GM18861 (cell line): ENCODE results near the gene CROCC.
"Not testable (repeated sequence)": the region's sequence is repeated elsewhere in the genome, so short reads cannot be mapped to it uniquely, and the experiment has no call there.

ENCODE experiments used
- ATAC-seq: cut with Tn5 transposase; IDR thresholded peaks from one replicate; pipeline ENCODE4 v1.9.1; 2021; ENCODE audit not compliant: unreplicated experiment

The CROCC gene

GRCh38 chr1:16921391-16922185, at the start of gene CROCC:
CROCC (plus strand) TSS chr1:16921931; CDS start chr1:16922019, 88 bp downstream.
- no peak for ATAC-seq

DNA sequence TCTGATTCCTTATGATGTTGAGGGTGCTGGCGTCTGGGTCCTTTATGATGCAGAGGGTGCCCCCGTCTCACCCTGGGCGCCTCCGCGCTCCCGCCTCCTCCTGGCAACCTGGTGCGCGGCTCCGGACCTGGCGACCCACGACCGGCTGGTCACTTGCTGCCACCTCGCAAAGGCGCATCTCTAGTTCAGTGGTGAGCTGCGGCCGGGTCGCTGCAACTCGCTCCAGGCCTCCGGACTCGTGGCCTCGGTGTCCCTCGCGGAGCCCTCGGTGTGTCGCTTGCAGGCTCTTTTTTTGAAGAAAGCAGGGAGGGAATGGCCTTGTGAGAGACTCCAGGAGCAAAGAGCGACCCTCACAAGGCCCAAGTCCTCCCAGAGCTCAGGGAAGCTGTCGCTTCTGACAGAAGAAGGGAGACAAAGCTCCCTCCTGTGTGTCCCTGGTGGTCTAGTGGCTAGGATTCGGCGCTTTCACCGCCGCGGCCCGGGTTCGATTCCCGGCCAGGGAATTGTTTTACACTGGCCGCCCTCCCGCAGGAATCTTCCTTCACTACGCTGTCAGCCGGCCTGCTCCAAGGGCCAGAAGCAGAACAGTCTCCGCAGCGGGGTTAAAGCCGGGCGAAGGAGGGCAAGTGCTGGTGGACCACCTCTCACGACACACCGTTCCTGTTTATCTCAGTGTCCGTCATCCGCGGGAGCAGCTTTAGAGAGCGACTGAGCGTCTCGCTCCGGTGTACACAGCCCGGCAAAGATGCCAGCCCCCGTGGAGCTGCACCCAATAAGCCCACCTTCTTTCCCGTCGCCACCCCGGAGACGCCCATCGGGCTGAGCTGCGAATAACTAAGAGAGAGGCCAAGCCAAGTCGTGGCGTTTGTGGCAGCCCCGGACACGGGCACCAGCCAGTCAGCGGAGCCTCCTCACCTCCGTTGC, 49.3 kb upstream of the CROCC start:
- not testable (repeated sequence) for ATAC-seq

DNA sequence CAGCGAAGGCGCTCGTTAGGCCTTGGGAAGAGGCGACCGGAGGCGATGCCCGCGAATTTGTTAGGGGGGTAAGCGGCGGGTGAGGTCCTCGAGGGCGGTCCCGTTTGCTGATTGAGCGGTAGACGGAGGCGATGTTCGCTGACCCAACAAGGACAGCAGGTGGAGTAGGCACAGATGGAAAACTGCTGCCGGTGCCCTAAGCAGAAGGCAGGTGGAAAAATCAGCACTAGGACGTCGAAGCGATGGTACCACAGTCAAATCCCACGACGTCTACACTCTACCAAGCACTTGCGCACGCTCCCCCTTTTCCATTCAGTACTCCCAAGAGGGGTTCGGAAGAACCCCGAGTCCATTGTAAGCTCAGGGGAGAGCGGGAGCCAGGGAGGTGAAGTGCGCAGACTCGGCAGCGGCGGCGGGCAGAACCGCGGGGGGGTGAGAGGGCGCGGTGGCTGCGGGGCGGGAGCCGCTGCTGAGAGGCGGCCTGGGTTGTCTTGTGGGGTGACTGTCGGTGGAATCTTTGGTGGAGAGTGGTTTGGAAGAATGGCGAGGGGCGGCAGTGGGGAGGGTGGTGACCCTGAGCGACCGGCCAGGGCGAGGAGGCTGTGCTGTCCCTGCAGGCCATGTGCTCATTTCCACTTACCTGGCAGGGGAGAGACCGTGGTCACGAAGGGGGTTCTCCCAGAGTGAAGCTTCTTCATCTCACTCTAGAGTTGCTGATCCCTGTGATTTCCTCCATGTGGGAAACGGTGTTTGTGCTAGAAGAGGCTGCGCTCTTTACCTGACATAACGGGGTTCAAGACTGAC, 48.5 kb upstream of the CROCC start:
- not testable (repeated sequence) for ATAC-seq

- ATAC-seq = not testable (repeated sequence)
These were observed 46.6 kb upstream of the CROCC start for GRCh38 chr1:16874968-16875765.

DNA sequence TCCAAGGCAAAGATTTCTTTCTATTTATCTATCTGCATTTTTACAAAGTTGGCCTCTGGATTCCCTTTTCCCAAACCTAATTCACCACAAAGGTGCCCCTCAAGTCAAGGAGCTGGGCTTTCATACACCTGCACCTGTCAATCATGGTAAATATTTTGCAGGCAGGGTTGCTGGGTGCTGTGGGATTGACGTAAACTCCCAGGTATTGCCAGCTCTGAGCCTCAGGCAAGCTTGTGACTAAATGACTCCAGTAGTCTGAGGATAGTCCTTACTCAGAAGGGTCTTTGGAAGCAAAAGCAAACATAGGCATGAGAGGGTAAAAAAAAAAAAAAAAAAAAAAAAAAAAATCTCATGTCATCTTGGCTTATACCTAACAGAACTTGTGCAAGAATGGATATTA, 40.0 kb upstream of the CROCC start:
- ATAC-seq = not testable (repeated sequence)

- ATAC-seq = no peak
These were observed 38.7 kb upstream of the CROCC start for GRCh38 chr1:16882986-16883385.

DNA sequence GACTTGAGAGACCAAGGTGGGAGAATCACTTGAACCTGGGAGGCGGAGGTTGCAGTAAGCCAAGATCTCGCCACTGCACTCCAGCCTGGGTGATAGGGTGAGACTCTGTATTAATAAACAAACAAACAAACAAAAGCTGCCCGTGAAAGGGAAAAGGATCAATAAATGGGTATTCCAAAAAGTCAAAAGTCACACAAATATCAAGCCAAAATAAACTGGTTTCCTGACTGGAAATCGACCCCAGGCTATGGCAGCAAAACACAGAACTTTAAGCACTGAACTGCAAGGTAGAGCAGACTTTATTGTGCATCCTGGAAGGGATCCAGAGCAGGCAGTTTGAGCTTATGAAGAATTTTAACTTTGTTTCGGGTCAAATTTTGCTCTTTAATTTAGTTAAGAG, 37.2 kb upstream of the CROCC start:
- ATAC-seq = not testable (repeated sequence)

- no peak for ATAC-seq
These were observed 34.7 kb upstream of the CROCC start for GRCh38 chr1:16886860-16887605.

DNA sequence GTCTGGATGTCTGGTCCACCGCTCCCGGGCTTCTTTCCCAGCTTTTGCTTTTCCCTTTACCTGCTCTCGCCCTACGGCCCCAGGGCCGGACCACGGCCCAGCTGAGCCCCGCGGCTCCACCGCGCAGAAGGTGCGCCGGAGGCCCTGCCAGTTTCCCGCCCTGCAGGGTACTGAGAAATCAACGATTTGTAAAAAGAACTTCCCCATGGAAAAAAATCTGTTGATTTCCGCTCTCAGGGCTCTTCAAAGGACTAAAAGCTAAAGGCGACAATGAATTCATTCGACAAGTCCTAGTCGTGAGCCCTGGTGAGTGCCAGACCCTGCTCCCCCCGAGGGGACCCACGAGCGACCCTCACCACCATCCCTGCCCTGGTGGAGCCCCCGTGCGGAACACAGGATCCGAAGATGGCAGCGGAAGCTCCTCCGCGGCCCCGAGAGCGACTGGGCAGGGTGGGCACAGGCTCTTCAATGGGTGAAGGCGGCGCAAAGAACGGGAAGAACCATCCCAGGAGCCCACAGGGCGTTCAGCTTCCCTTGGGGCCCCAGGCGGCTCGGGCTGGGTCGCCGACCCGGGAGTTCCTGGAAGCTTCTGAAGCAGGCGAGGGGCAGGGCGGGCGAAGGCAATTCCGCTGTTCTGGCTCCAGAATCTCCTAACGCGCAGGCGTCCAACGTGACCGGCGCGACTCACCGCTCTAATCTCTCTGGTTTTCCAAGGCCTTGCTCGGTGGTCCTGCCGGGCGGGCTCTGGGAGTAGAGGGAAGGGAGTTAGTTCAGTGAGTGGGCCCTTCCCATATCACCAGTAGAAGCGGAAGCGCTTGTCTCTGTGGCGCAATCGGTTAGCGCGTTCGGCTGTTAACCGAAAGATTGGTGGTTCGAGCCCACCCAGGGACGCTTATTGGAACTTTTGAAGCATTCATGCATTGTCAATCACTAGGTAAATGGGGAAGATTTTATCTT, 32.6 kb upstream of the CROCC start:
- no peak for ATAC-seq

- not testable (repeated sequence) for ATAC-seq
These were observed 31.2 kb upstream of the CROCC start for GRCh38 chr1:16890539-16891021.

- ATAC-seq = not testable (repeated sequence)
These were observed 30.7 kb upstream of the CROCC start for GRCh38 chr1:16891057-16891456.

- ATAC-seq = not testable (repeated sequence)
These were observed 28.7 kb upstream of the CROCC start for GRCh38 chr1:16892978-16893525.

GRCh38 chr1:16893796-16894195, 27.9 kb upstream of the CROCC start:
- ATAC-seq = not testable (repeated sequence)

DNA sequence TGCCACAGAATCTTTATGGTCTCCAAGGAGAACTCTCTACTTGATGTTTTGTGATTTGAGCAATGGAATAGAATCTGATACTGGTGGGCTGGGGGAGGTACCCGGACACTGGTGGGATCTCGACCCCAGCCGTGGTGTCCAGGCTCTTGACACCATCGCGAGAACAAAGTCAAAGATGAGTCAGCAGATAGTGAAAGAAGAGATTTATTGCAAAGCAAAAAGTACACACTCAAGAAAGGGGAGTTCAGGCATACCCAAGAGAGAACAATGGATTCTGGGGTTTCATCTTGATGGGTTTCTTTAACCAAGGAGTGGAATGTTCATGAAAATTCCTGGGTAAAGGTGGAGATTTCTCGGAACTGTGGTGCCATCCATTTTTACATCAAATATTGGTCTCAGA, 27.4 kb upstream of the CROCC start:
- ATAC-seq = not testable (repeated sequence)

GRCh38 chr1:16895233-16895597, 26.5 kb upstream of the CROCC start:
- ATAC-seq = not testable (repeated sequence)

DNA sequence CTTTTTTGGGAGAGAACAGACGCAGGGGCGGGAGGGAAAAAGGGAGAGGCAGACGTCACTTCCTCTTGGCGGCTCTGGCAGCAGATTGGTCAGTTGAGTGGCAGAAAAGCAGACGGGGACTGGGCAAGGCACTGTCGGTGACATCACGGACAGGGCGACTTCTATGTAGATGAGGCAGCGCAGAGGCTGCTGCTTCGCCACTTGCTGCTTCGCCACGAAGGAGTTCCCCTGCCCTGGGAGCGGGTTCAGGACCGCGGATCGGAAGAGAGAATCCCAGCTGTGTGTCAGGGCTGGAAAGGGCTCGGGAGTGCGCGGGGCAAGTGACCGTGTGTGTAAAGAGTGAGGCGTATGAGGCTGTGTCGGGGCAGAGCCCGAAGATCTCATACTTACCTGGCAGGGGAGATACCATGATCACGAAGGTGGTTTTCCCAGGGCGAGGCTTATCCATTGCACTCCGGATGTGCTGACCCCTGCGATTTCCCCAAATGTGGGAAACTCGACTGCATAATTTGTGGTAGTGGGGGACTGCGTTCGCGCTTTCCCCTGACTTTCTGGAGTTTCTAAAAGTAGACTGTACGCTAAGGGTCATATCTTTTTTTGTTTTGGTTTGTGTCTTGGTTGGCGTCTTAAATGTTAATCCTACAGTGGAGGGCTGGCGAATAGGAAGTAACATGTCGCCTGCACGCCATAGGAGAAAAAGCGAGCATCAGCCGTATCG, 26.0 kb upstream of the CROCC start, which contains the start of gene RNU1-2:
TSS of gene RNU1-2 (plus strand) at position 383 of the 718 bp plus-strand sequence.
- ATAC-seq = peak; percentile 96
